ENCODE data around the gene DNAJC6.

- TF ChIP-seq CTCF (IDR thresholded peaks at IDR 0.05; ENCODE audit: low read depth, low read length, poor library complexity, severe bottlenecking) (no peak), EZH2phosphoT487 (IDR thresholded peaks at IDR 0.05; ENCODE audit: borderline replicate concordance, low read length) (no peak)
Measured at GRCh38 chr1:65393928-65394327, 84.6 kb downstream of the DNAJC6 start.
